GM18861 (cell line): Measurements from ENCODE around the gene CARHSP1.
"Not testable (repeated sequence)": the region's sequence is repeated elsewhere in the genome, so short reads cannot be mapped to it uniquely, and the experiment has no call there.

ENCODE experiments used
- ATAC-seq: cut with Tn5 transposase; IDR thresholded peaks from one replicate; pipeline ENCODE4 v1.9.1; 2021; ENCODE audit not compliant: unreplicated experiment

Gene CARHSP1

GRCh38 chr16:8836797-8837196, 32.0 kb downstream of the CARHSP1 start:
- ATAC-seq: not testable (repeated sequence)

GRCh38 chr16:8832717-8833105, 36.1 kb downstream of the CARHSP1 start:
- no peak for ATAC-seq

- ATAC-seq: no peak
These were observed 36.7 kb downstream of the CARHSP1 start for GRCh38 chr16:8831871-8832716.

- no peak for ATAC-seq
These were observed 37.4 kb downstream of the CARHSP1 start for GRCh38 chr16:8831450-8831849.

- ATAC-seq: no peak
These were observed 40.2 kb downstream of the CARHSP1 start for GRCh38 chr16:8828541-8829165.

- ATAC-seq: no peak
These were observed 42.4 kb downstream of the CARHSP1 start for GRCh38 chr16:8826278-8826879.

- no peak for ATAC-seq
These were observed 46.4 kb downstream of the CARHSP1 start for GRCh38 chr16:8822403-8822802.

- ATAC-seq: no peak
These were observed 49.3 kb downstream of the CARHSP1 start for GRCh38 chr16:8819411-8820034.

GRCh38 chr16:8818504-8819270, 50.1 kb downstream of the CARHSP1 start:
- ATAC-seq: peak; percentile 74

- no peak for ATAC-seq
These were observed 51.7 kb downstream of the CARHSP1 start for GRCh38 chr16:8816967-8817655.

GRCh38 chr16:8814095-8814806, 54.6 kb downstream of the CARHSP1 start:
- no peak for ATAC-seq

GRCh38 chr16:8812162-8812843, 56.5 kb downstream of the CARHSP1 start:
- no peak for ATAC-seq

- ATAC-seq: no peak
These were observed 60.0 kb downstream of the CARHSP1 start for GRCh38 chr16:8808613-8809353.

- no peak for ATAC-seq
These were observed 60.8 kb downstream of the CARHSP1 start for GRCh38 chr16:8808009-8808408.

GRCh38 chr16:8807189-8807588, 61.6 kb downstream of the CARHSP1 start:
- no peak for ATAC-seq

- no peak for ATAC-seq
These were observed 62.4 kb downstream of the CARHSP1 start for GRCh38 chr16:8806272-8806983.

GRCh38 chr16:8804313-8804712, 64.5 kb downstream of the CARHSP1 start:
- ATAC-seq: no peak

GRCh38 chr16:8803733-8804132, 65.1 kb downstream of the CARHSP1 start:
- not testable (repeated sequence) for ATAC-seq
